Measurements from ENCODE around the gene CIBAR2.

Gene CIBAR2

GRCh38 chr16:85101956-85102630 lies 10.2 kb downstream of the CIBAR2 start:
- DNase-seq: no peak

GRCh38 chr16:85100265-85100664 lies 12.0 kb downstream of the CIBAR2 start:
- DNase-seq: no peak

- DNase-seq: no peak
Measured at GRCh38 chr16:85098565-85098964, 13.7 kb downstream of the CIBAR2 start.

- DNase-seq: no peak
Measured at GRCh38 chr16:85096921-85097320, 15.4 kb downstream of the CIBAR2 start.

GRCh38 chr16:85094812-85095211 lies 17.5 kb downstream of the CIBAR2 start:
- DNase-seq: no peak

- no peak for DNase-seq
Measured at GRCh38 chr16:85094176-85094805, 18.0 kb downstream of the CIBAR2 start.

- DNase-seq: no peak
Measured at GRCh38 chr16:85093705-85094104, 18.6 kb downstream of the CIBAR2 start.

GRCh38 chr16:85092851-85093250 lies 19.4 kb downstream of the CIBAR2 start:
- no peak for DNase-seq

GRCh38 chr16:85092309-85092708 lies 20.0 kb downstream of the CIBAR2 start:
- no peak for DNase-seq

- DNase-seq: peak in 2 of 6 experiments; percentile 9 to 15
Measured at GRCh38 chr16:85091522-85091910, 20.8 kb downstream of the CIBAR2 start.

- no peak for DNase-seq
Measured at GRCh38 chr16:85090873-85091521, 21.3 kb downstream of the CIBAR2 start.

GRCh38 chr16:85090181-85090580 lies 22.1 kb downstream of the CIBAR2 start:
- no peak for DNase-seq

GRCh38 chr16:85089525-85089924 lies 22.7 kb downstream of the CIBAR2 start:
- DNase-seq: no peak

- DNase-seq: no peak
Measured at GRCh38 chr16:85088570-85089199, 23.6 kb downstream of the CIBAR2 start.

- no peak for DNase-seq
Measured at GRCh38 chr16:85087899-85088569, 24.2 kb downstream of the CIBAR2 start.

GRCh38 chr16:85086347-85087291 lies 25.7 kb downstream of the CIBAR2 start:
- DNase-seq: peak; percentile 48 to 78 (median 64)

- DNase-seq: no peak
Measured at GRCh38 chr16:85085721-85086120, 26.6 kb downstream of the CIBAR2 start.

GRCh38 chr16:85084841-85085510 lies 27.3 kb downstream of the CIBAR2 start:
- no peak for DNase-seq

GRCh38 chr16:85083051-85083639 lies 29.1 kb downstream of the CIBAR2 start:
- no peak for DNase-seq

- DNase-seq: no peak
Measured at GRCh38 chr16:85082173-85083050, 29.9 kb downstream of the CIBAR2 start.
